ENCODE measurements around the gene TMEM69.

DNA sequence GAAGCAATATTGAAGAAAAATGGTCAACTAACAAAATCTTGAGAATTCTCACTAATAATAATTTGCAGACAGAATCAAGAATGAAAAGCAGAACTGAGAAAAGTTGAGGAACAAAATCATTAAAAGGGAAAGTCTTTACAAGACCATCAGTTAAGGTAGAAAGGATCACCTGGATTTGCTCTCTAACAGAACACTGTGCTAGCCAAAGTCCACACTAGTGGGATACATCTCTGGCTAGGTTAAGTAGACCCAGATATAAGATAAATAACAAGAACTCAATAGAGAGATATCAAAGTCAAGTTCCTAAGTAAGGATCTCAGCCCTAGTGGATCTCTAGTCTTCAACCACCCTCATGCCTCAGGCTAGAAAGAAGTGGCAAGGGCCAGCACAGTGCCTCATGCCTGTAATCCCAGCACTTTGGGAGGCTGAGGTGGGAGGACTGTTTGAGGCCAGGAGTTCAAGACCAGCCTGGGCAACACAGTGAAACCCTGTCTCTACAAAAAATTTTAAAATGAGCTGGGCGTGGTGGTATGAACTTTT, 42.9 kb downstream of the TMEM69 start:
- TF ChIP-seq, protein P1, sequence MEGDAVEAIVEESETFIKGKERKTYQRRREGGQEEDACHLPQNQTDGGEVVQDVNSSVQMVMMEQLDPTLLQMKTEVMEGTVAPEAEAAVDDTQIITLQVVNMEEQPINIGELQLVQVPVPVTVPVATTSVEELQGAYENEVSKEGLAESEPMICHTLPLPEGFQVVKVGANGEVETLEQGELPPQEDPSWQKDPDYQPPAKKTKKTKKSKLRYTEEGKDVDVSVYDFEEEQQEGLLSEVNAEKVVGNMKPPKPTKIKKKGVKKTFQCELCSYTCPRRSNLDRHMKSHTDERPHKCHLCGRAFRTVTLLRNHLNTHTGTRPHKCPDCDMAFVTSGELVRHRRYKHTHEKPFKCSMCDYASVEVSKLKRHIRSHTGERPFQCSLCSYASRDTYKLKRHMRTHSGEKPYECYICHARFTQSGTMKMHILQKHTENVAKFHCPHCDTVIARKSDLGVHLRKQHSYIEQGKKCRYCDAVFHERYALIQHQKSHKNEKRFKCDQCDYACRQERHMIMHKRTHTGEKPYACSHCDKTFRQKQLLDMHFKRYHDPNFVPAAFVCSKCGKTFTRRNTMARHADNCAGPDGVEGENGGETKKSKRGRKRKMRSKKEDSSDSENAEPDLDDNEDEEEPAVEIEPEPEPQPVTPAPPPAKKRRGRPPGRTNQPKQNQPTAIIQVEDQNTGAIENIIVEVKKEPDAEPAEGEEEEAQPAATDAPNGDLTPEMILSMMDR (IDR thresholded peaks at IDR 0.05) = no peak
- TF ChIP-seq TCF7L2 (IDR thresholded peaks at IDR 0.05; ENCODE audit: low read depth, low read length) (no peak), POLR2AphosphoS5 (IDR thresholded peaks at IDR 0.05; ENCODE audit: low read depth, low read length) (no peak)
- TF ChIP-seq, protein P2, sequence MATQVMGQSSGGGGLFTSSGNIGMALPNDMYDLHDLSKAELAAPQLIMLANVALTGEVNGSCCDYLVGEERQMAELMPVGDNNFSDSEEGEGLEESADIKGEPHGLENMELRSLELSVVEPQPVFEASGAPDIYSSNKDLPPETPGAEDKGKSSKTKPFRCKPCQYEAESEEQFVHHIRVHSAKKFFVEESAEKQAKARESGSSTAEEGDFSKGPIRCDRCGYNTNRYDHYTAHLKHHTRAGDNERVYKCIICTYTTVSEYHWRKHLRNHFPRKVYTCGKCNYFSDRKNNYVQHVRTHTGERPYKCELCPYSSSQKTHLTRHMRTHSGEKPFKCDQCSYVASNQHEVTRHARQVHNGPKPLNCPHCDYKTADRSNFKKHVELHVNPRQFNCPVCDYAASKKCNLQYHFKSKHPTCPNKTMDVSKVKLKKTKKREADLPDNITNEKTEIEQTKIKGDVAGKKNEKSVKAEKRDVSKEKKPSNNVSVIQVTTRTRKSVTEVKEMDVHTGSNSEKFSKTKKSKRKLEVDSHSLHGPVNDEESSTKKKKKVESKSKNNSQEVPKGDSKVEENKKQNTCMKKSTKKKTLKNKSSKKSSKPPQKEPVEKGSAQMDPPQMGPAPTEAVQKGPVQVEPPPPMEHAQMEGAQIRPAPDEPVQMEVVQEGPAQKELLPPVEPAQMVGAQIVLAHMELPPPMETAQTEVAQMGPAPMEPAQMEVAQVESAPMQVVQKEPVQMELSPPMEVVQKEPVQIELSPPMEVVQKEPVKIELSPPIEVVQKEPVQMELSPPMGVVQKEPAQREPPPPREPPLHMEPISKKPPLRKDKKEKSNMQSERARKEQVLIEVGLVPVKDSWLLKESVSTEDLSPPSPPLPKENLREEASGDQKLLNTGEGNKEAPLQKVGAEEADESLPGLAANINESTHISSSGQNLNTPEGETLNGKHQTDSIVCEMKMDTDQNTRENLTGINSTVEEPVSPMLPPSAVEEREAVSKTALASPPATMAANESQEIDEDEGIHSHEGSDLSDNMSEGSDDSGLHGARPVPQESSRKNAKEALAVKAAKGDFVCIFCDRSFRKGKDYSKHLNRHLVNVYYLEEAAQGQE (IDR thresholded peaks at IDR 0.05; ENCODE audit: insufficient read depth in 1 of 2, low read depth in 2 of 2, low read length in 1 of 2) = no peak
